ENCODE measurements around the gene DEDD. TPM values are rescaled to one million over a fixed set of nuclear protein-coding genes. Genes with fewer than 3 reads are reported as not detected.
A peak's percentile ranks its signal among the peaks of the same experiment; 100 is the strongest.

Gene DEDD
- total RNA-seq, 2 experiments from 2014 or later: 38.2 to 40.0 TPM

DNA sequence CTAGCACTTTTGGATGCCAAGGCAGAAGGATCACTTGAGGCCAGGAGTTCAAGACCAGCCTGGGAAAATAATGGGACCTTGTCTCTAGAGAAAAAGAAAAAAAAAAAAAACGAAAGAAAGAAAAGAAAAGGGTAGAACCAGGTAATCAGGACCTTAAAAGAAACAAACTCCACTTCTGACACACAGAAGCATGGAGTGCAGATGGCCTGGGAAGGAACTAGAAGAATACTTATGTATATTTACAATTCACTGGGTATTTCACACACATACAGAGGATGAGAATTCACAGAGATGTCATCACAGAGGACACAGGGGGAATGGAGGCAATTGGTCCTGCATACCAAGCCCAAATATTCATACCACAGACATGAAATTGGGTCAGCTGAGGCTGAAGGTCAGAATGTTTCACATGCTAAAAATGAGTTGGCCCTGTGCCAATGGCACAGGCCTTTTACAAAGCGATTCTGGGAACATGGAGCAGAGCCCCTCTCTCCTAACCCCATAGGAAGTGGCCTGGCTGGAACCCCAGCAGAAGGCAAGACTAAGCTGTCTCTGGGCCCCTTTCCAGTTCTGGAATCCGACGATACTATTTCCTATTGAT is 40.4 kb upstream of the DEDD start:
- Mint-ChIP-seq H3K36me3 (ENCODE audit: low read depth) (peaks cover 70% of the 10 kb centered on the region), H3K4me3 (no peak overlapping the region), H3K27ac (peak overlapping the region; percentile 29), H3K9me3 (no peaks in the 10 kb centered on the region), H3K4me1 (peaks cover 53% of the 10 kb centered on the region), H3K27me3 (no peaks in the 10 kb centered on the region)
- CTCF ChIA-PET: no interaction called here
- no peak for DNase-seq
- POLR2A ChIA-PET: interaction anchor here (3.3 kb wide), 1 partner anchor 9 kb away, joined by 16 read pairs; no protein-coding TSS in a partner anchor

DNA sequence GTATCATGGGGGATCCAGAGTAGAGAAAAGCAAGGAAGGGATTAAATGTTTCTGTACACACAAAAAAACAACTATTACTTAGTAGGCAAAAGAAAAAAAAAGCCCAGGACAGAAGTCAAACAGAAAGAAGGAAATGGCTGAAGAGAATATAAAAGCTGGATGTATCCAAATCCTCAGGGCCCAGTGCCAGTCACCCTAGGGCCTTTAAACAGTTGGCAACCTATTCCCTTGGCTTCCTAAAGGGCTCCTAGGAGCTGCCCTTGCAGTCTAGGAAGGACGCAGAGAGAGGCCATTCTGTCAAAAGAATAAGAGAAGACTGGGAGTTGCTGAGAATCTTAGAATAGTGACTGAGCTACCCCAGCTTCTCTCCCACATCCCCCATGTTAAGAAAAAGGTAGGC is 39.9 kb upstream of the DEDD start:
- no peak for DNase-seq
- Mint-ChIP-seq H3K4me1 (peaks cover 51% of the 10 kb centered on the region), H3K27ac (peak overlapping the region; percentile 29), H3K4me3 (no peak overlapping the region), H3K9me3 (no peaks in the 10 kb centered on the region), H3K36me3 (ENCODE audit: low read depth) (peaks cover 70% of the 10 kb centered on the region), H3K27me3 (no peaks in the 10 kb centered on the region)
- POLR2A ChIA-PET: interaction anchor here (3.3 kb wide), 1 partner anchor 9 kb away, joined by 16 read pairs; no protein-coding TSS in a partner anchor
- CTCF ChIA-PET: no interaction called here

GRCh38 chr1:161171696-161172095 is 39.2 kb upstream of the DEDD start:
- H3K4me3 Mint-ChIP-seq: no peak overlapping the region
- CTCF ChIA-PET: interaction anchor here (0.9 to 1.5 kb wide), 3 partner anchors 20 to 211 kb away, joined by 4 read pairs; partner anchors contain the start of gene TOMM40L
- no peaks in the 10 kb centered on the region for H3K27me3 Mint-ChIP-seq
- peaks cover 64% of the 10 kb centered on the region for H3K36me3 Mint-ChIP-seq (ENCODE audit: low read depth)
- peaks cover 52% of the 10 kb centered on the region for H3K4me1 Mint-ChIP-seq
- no peaks in the 10 kb centered on the region for H3K9me3 Mint-ChIP-seq
- POLR2A ChIA-PET: interaction anchor here (1.4 to 3.3 kb wide), 2 partner anchors 10 to 14 kb away, joined by 4 to 16 read pairs; no protein-coding TSS in a partner anchor
- no peak overlapping the region for H3K27ac Mint-ChIP-seq
- DNase-seq: no peak

- Mint-ChIP-seq H3K36me3 (ENCODE audit: low read depth) (peaks cover 60% of the 10 kb centered on the region), H3K4me1 (peaks cover 47% of the 10 kb centered on the region), H3K27me3 (no peaks in the 10 kb centered on the region), H3K9me3 (no peaks in the 10 kb centered on the region), H3K4me3 (no peak overlapping the region), H3K27ac (no peak overlapping the region)
- DNase-seq: no peak
- CTCF ChIA-PET: interaction anchor here (0.9 to 1.5 kb wide), 3 partner anchors 20 to 211 kb away, joined by 4 read pairs; partner anchors contain the start of gene TOMM40L
- POLR2A ChIA-PET: interaction anchor here (1.4 to 3.3 kb wide), 2 partner anchors 10 to 14 kb away, joined by 4 to 16 read pairs; no protein-coding TSS in a partner anchor
These were observed 38.7 kb upstream of the DEDD start for GRCh38 chr1:161171191-161171590.

GRCh38 chr1:161168906-161169305 is 36.4 kb upstream of the DEDD start:
- H3K27me3 Mint-ChIP-seq: no peaks in the 10 kb centered on the region
- CTCF ChIA-PET: interaction anchor here (1.4 kb wide), 1 partner anchor 57 kb away, joined by 6 read pairs; the partner anchor contains the start of gene TOMM40L
- POLR2A ChIA-PET: interaction anchor here (4.5 to 5.0 kb wide), 3 partner anchors 7 to 34 kb away, joined by 52 to 69 read pairs (median 63); partner anchors contain the start of genes B4GALT3, NDUFS2 and UFC1
- H3K9me3 Mint-ChIP-seq: no peaks in the 10 kb centered on the region
- no peak overlapping the region for H3K4me3 Mint-ChIP-seq
- H3K4me1 Mint-ChIP-seq: peaks cover 40% of the 10 kb centered on the region
- no peak for DNase-seq
- peaks cover 48% of the 10 kb centered on the region for H3K36me3 Mint-ChIP-seq (ENCODE audit: low read depth)
- H3K27ac Mint-ChIP-seq: no peak overlapping the region

GRCh38 chr1:161166669-161167548 is 34.4 kb upstream of the DEDD start:
- Mint-ChIP-seq H3K36me3 (ENCODE audit: low read depth) (peaks cover 45% of the 10 kb centered on the region), H3K27ac (peak overlapping the region; percentile 94), H3K9me3 (no peaks in the 10 kb centered on the region), H3K27me3 (no peaks in the 10 kb centered on the region), H3K4me3 (peak overlapping the region; percentile 88), H3K4me1 (peaks cover 43% of the 10 kb centered on the region)
- ChIA-PET CTCF (interaction anchor here (0.7 to 4.4 kb wide), 30 partner anchors 9 to 222 kb away, joined by 3 to 69 read pairs (median 8); partner anchors contain the start of genes APOA2, B4GALT3, DEDD and NDUFS2), POLR2A (interaction anchor here (0.6 to 5.0 kb wide), 14 partner anchors 9 to 222 kb away, joined by 3 to 69 read pairs (median 12); partner anchors contain the start of genes ARHGAP30, B4GALT3, NDUFS2 and NIT1)
- DNase-seq: no peak

DNA sequence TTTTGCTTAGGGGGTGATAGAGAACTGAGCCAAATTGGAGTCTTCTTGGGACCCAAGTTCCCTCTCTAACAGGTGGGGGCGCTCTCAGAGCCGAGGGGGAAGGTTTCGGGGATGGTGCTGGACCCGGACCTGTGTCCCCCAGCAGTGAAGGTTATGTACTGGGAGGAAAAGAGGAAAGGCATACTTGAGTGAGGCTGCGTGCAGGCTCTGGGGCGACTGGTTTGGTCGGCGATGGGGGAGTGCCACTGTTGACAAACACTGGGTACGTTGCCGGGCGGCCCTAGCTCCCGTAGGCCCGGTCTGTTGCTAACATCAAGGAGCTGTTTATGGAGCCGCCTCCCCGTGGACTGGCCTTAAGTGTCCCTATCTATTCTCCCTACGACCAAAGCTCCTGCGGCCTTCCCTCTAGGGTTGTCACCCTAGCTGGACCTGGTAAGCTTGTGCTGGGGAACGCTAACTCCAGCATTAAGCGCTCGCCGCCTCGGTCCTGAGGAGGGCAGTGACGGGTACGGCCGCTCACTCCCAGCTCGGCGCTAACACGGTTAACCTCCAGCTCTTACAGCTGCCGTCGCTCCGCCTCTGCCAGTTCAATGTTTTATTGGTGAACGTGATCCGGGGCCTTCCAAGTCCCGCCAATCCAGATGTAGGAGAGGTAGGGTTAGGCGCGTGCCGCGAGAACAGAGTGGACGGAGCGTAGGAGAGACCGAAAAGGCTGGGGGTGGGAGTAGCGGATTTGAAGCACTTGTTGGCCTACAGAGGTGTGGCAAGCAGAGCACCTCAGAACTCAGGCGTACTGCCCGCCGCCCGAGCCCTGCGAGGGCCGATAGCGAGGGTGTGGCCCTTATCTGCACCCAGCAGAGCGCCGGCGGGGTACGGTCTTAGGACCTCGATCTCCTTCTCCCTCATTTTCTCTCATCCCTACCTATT is 33.5 kb upstream of the DEDD start, which contains the start of gene PPOX:
TSS of gene PPOX (plus strand) at position 685 of the 927 bp plus-strand sequence. CDS start 422 bp downstream, outside the sequence.
- Mint-ChIP-seq H3K4me1 (peaks cover 49% of the 10 kb centered on the region), H3K27me3 (no peaks in the 10 kb centered on the region)

GRCh38 chr1:161164901-161165610 is 32.6 kb upstream of the DEDD start:
- ChIA-PET POLR2A (interaction anchor here (0.7 to 5.0 kb wide), 19 partner anchors 8 to 226 kb away, joined by 3 to 69 read pairs (median 7); partner anchors contain the start of genes B4GALT3, DEDD, NDUFS2 and NIT1), CTCF (interaction anchor here (0.6 to 4.4 kb wide), 26 partner anchors 8 to 373 kb away, joined by 3 to 69 read pairs (median 8); partner anchors contain the start of genes APOA2, B4GALT3, DEDD and KLHDC9)
- Mint-ChIP-seq H3K4me1 (peaks cover 59% of the 10 kb centered on the region), H3K4me3 (peak overlapping the region; percentile 88), H3K36me3 (ENCODE audit: low read depth) (peaks cover 40% of the 10 kb centered on the region), H3K9me3 (no peaks in the 10 kb centered on the region), H3K27me3 (no peaks in the 10 kb centered on the region), H3K27ac (peak overlapping the region; percentile 94)
- no peak for DNase-seq

More for the DNA sequence above, 33.5 kb upstream of the DEDD start, which contains the start of gene PPOX:
- H3K36me3 Mint-ChIP-seq (ENCODE audit: low read depth): peaks cover 43% of the 10 kb centered on the region
- H3K9me3 Mint-ChIP-seq: no peaks in the 10 kb centered on the region
- peak within 1 kb of the TSS; percentile 88 for H3K4me3 Mint-ChIP-seq
- peak within 1 kb of the TSS; percentile 94 for H3K27ac Mint-ChIP-seq
- POLR2A ChIA-PET: interaction anchor here (0.7 to 5.0 kb wide), 22 partner anchors 9 to 225 kb away, joined by 3 to 69 read pairs (median 7); partner anchors contain the start of genes ARHGAP30, B4GALT3, DEDD and KLHDC9
- DNase-seq: peak; percentile 96
- CTCF ChIA-PET: interaction anchor here (0.6 to 4.4 kb wide), 41 partner anchors 9 to 373 kb away, joined by 3 to 69 read pairs (median 5); partner anchors contain the start of genes ADAMTS4, APOA2, B4GALT3 and DEDD

DNA sequence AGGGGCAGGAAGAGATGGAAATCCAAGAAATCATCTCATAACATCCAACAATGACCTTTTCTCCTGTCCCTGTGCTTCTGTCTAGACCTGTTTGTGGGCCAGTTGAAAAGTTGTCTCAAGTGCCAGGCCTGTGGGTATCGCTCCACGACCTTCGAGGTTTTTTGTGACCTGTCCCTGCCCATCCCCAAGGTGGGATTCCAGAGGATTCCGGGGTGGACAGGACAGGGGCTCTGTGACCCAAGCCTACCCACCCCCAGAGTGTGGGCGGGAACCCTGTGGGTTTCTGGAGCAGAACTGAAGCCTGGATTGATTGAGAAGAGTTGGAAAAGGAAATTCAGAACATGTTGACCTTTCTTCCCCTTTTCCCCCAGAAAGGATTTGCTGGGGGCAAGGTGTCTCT is 31.3 kb upstream of the DEDD start:
- H3K27me3 Mint-ChIP-seq: no peaks in the 10 kb centered on the region

DNA sequence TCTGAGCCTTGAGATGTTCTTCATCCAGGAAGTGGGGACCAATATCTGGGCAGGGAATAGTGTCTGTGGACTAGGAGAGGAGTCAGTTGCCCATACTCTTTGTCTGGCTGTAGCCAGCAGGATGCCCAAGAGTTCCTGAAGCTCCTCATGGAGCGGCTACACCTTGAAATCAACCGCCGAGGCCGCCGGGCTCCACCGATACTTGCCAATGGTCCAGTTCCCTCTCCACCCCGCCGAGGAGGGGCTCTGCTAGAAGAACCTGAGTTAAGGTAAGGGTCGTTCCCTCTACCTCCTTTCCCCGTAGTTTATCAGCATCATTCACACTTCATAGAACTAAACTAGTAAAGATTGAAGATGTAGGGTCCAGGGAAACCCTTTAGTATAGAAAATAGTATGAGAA is 30.3 kb upstream of the DEDD start:
- Mint-ChIP-seq H3K4me3 (no peak overlapping the region), H3K27me3 (no peaks in the 10 kb centered on the region), H3K4me1 (peaks cover 69% of the 10 kb centered on the region), H3K9me3 (no peaks in the 10 kb centered on the region), H3K36me3 (ENCODE audit: low read depth) (peaks cover 48% of the 10 kb centered on the region), H3K27ac (no peak overlapping the region)
- CTCF ChIA-PET: interaction anchor here (1.0 kb wide), 1 partner anchor 39 kb away, joined by 3 read pairs; the partner anchor contains the start of gene NDUFS2
- DNase-seq: no peak
- POLR2A ChIA-PET: interaction anchor here (1.2 to 1.6 kb wide), 4 partner anchors 19 to 63 kb away, joined by 3 to 5 read pairs (median 4); partner anchors contain the start of genes DEDD and TOMM40L

More for the DNA sequence above, 31.3 kb upstream of the DEDD start:
- Mint-ChIP-seq H3K4me1 (peaks cover 67% of the 10 kb centered on the region), H3K36me3 (ENCODE audit: low read depth) (peaks cover 38% of the 10 kb centered on the region), H3K4me3 (no peak overlapping the region), H3K27ac (peak overlapping the region; percentile 7), H3K9me3 (no peaks in the 10 kb centered on the region)
- POLR2A ChIA-PET: no interaction called here
- CTCF ChIA-PET: interaction anchor here (0.8 to 3.9 kb wide), 3 partner anchors 23 to 62 kb away, joined by 3 to 9 read pairs (median 3); partner anchors contain the start of gene TOMM40L
- DNase-seq: no peak

- Mint-ChIP-seq H3K9me3 (no peaks in the 10 kb centered on the region), H3K4me3 (no peak overlapping the region), H3K27me3 (no peaks in the 10 kb centered on the region), H3K4me1 (peaks cover 66% of the 10 kb centered on the region), H3K36me3 (ENCODE audit: low read depth) (peaks cover 55% of the 10 kb centered on the region), H3K27ac (no peak overlapping the region)
- ChIA-PET POLR2A (interaction anchor here (1.2 to 1.6 kb wide), 6 partner anchors 15 to 116 kb away, joined by 3 to 5 read pairs (median 4); partner anchors contain the start of genes DEDD, TOMM40L and USF1), CTCF (interaction anchor here (0.8 to 1.0 kb wide), 3 partner anchors 18 to 143 kb away, joined by 3 read pairs; partner anchors contain the start of gene NDUFS2)
- DNase-seq: no peak
These were observed 29.6 kb upstream of the DEDD start for GRCh38 chr1:161162052-161162451.
